ENCODE data around the gene PRR14L. TPM values are rescaled to one million over a fixed set of nuclear protein-coding genes. Genes with fewer than 3 reads are reported as not detected.

PRR14L gene
- total RNA-seq, 1 donor from 2014 or later = 57.9 TPM

Other genes with a start within 250 kb of the PRR14L start
- gene PISD, start 87.9 kb downstream of the PRR14L start, total RNA-seq = 47.3 TPM
- 29.0 TPM for gene DEPDC5, start 3.9 kb upstream of the PRR14L start, total RNA-seq
- gene YWHAH, start 194.4 kb upstream of the PRR14L start, total RNA-seq = 171 TPM

All from lower lobe of right lung (tissue), 1 donor.